ENCODE data around the gene GJD2. TPM values are rescaled to one million over a fixed set of nuclear protein-coding genes. Genes with fewer than 3 reads are reported as not detected.

Gene GJD2
- polyA plus RNA-seq, 2 donors: 0.02 TPM; not detected in 1

GRCh38 chr15:34701536-34701935 lies 53.3 kb downstream of the GJD2 start:
- Histone ChIP-seq H3K36me3 (ENCODE audit: control insufficient read depth in 2 of 2, insufficient read depth in 2 of 2, low read length in 1 of 2) (no peaks in the 10 kb centered on the region), H3K4me3 (ENCODE audit: low read depth in 1 of 2, low read length in 2 of 2) (no peak overlapping the region), H3K9me3 (ENCODE audit: control insufficient read depth in 2 of 2, insufficient read depth in 1 of 2, low read depth in 1 of 2, low read length in 1 of 2) (no peaks in the 10 kb centered on the region), H3K27ac (ENCODE audit: low read depth in 2 of 2, low read length in 1 of 2) (no peak overlapping the region), H3K4me1 (ENCODE audit: control insufficient read depth in 2 of 2, insufficient read depth in 2 of 2, low read length in 1 of 2) (no peaks in the 10 kb centered on the region), H3K27me3 (ENCODE audit: control insufficient read depth in 1 of 2, insufficient read depth in 2 of 2, low read length in 2 of 2) (no peaks in the 10 kb centered on the region)
- 43 to 45% methylated on average over 2 of the region's 2 CpGs for WGBS, 2 donors

Other genes starting within 250 kb of the GJD2 start
- 10 to 100 TPM; 22.8 to 58.1 TPM for gene GOLGA8B, start 171.3 kb downstream of the GJD2 start, polyA plus RNA-seq
- gene ACTC1, start 40.6 kb upstream of the GJD2 start, polyA plus RNA-seq: 1 to 10 TPM in 1 of 2 donors, under 1 TPM in 1; 0.53 to 1.0 TPM
- gene AQR, start 214.7 kb upstream of the GJD2 start, polyA plus RNA-seq: 10 to 100 TPM; 13.2 to 14.5 TPM
- 10 to 100 TPM; 19.2 to 19.8 TPM for gene ZNF770, start 233.3 kb upstream of the GJD2 start, polyA plus RNA-seq